DMS114 treated with DMSO at 0.1 percent for 48 hours (cell line): ENCODE results near the gene RAB11FIP4.

ENCODE experiments used
- DNase-seq: peaks from one replicate; lab custom pipeline; 2025; ENCODE audit not compliant: unreplicated experiment; lab: John Stamatoyannopoulos, UW

Gene RAB11FIP4

GRCh38 chr17:31518478-31518877 lies 127.0 kb downstream of the RAB11FIP4 start:
- no peak for DNase-seq

DNA sequence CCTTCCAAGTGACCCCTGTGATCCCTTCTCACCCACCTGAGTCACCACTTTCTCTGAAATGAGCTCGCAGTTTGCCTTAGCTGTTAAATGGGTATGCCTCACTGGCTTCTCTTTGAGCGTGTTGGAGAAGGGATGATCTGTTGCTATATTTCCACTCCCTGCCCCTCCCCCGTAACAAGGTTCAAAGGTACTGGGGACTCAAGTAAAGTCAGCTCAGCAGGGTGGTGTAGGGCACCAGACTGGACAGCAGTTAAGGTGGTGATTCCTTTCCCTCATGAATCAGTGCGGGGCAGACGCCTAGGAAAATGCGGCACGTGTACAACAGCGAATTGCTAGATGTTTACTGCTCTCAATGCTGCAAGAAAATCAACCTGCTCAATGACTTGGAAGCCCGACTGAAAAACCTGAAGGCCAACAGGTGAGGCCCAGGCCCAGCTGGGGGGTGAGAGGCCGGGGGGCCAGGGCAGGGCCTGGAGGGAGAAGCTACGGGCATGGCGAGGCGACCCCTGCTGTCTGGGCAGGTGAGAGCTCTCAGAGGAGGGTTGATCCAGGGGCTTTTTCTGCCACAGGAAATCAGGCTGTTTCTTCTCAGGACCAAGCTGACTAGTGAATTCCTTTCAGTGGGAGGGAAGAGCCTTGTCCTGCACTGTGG lies 130.3 kb downstream of the RAB11FIP4 start:
- DNase-seq: no peak

GRCh38 chr17:31522284-31522931 lies 130.9 kb downstream of the RAB11FIP4 start:
- no peak for DNase-seq

DNA sequence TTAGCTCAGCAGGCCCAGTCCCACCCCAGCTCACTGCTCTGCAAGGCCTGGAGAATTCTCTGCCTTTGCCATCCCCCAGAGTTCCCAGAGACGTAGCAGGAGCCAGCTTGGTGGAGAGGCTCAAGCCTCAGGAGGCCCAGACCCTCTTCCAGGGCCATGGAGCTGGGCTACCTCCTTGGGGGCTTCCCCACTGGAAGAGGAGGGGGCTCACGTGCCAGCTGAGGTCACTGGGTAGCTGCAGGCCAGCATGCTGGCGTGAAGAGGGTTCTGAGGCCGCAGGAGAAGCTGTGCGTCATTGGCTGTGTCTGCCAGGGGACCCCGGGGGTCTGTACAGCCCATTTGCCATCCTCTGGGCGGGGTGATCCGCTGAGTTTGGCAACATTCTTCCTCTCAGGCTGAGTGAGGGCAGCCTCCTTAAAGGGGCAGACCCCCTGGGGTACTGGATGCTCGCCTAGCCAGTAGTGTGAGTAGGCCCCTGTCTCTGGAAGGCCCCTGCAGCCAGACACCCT lies 131.6 kb downstream of the RAB11FIP4 start:
- DNase-seq: no peak

- DNase-seq: no peak
These were observed 132.6 kb downstream of the RAB11FIP4 start for GRCh38 chr17:31523862-31524730.

DNA sequence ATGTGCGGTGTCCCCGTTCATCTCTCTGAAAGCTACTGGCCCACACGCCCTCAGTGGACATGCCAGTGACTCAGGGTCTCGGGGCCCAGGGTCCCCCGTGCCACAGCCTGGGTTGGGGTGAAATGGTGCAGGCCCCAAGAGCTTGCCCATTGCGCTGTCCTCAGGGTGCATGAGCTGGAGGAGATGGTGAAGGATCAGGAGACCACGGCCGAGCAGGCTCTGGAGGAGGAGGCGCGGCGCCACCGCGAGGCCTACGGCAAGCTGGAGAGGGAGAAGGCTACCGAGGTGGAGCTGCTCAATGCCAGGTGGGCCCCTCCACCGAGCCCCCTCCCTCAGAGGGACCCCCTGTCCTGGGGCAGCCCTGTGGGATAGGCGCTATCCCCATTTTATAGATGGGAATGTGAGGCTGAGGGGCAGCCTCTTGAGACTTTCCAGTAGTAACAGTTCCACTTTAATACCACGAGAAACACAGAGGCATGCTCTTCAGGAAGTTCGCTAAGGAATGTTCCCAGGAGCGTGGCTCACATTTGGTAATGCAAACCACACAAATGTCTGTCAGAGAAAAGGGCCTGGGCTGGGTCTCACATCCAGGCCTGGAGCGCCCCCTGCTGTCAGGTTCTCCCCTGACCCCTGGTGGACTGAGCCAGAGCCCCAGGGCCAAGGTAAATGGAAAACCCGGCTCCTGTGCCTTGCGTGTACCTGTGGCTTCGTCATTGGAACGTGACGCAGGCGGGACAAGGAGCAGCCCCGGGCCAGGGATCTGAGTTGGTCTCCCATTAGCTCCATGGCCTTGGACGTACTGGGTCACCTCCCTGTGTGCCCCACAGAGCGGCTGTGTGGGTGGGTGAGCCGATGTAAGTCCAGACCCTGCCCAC lies 133.7 kb downstream of the RAB11FIP4 start:
- no peak for DNase-seq

- DNase-seq: no peak
These were observed 134.5 kb downstream of the RAB11FIP4 start for GRCh38 chr17:31525801-31526549.

GRCh38 chr17:31527606-31528005 lies 136.1 kb downstream of the RAB11FIP4 start:
- no peak for DNase-seq

DNA sequence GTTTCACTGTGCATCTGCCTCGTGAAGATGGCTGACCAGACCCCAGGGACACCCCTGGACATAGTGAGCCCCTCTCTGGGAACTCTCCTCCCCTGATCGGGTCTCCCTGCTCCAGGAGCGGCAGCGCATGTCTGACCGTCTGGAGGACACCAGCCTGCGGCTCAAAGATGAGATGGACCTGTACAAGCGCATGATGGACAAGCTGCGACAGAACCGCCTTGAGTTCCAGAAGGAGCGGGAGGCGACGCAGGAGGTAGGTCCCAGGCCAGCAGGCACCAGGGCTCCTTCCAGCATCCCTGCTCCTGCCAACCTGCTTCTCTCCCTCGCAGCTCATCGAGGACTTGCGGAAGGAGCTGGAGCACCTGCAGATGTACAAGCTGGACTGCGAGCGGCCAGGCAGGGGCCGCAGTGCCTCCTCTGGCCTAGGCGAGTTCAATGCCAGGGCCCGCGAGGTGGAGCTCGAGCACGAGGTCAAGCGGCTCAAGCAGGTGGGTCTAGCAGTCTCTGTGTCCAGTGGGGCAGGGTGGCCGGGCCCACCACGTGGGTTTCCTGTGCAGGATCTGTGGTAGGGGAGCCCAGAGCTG lies 136.9 kb downstream of the RAB11FIP4 start:
- DNase-seq: no peak

GRCh38 chr17:31529841-31530251 lies 138.4 kb downstream of the RAB11FIP4 start:
- DNase-seq: no peak

- DNase-seq: no peak
These were observed 139.0 kb downstream of the RAB11FIP4 start for GRCh38 chr17:31530391-31530985.

DNA sequence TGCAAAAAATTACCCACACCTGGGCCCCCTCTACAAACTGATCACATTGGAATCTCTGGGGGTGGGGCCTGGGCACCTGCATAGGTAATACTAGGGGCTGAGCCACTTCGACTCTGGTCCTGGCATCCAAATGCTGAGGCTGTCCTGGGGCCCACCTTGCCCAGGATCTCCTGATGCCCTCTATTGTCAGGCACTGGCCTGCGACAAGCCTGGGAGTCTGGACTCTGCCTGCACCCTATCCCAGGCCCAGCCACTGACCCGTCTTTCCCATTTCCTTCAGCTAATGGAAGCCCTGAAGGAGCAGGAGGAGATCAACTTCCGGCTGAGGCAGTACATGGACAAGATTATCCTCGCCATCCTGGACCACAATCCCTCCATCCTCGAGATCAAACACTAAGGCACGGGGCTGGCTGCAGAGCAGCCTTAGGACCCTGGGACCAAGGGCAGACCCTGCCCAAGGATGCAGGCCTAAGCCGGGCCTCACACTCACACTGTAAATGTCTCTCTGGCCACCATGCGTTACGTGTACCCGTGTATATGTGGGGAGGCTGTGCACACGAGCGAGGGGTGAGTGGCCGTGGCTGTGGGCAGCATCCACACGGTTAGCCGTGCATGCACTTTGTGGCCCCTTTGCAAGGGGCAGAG lies 140.0 kb downstream of the RAB11FIP4 start:
- DNase-seq: no peak

GRCh38 chr17:31532081-31532480 lies 140.6 kb downstream of the RAB11FIP4 start:
- no peak for DNase-seq

DNA sequence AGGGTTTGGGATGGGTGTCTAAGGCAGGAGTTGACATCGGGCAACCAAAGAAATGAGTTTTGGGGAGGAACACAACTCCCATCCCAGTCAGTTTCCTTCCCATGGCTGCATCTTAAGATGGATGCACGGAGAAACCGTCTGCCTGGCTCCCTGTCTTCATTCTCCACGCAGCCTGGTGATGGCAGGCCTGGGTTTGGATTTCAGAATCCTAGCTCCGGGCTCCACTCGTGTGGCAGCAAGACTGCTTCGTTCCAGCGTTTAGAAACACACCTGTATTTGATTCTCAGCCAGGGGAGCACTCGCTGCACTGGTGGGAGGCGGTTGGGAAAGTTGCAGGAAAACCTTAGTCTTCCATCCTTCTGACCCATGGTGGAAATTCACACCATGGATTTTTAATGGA lies 141.1 kb downstream of the RAB11FIP4 start:
- DNase-seq: no peak

DNA sequence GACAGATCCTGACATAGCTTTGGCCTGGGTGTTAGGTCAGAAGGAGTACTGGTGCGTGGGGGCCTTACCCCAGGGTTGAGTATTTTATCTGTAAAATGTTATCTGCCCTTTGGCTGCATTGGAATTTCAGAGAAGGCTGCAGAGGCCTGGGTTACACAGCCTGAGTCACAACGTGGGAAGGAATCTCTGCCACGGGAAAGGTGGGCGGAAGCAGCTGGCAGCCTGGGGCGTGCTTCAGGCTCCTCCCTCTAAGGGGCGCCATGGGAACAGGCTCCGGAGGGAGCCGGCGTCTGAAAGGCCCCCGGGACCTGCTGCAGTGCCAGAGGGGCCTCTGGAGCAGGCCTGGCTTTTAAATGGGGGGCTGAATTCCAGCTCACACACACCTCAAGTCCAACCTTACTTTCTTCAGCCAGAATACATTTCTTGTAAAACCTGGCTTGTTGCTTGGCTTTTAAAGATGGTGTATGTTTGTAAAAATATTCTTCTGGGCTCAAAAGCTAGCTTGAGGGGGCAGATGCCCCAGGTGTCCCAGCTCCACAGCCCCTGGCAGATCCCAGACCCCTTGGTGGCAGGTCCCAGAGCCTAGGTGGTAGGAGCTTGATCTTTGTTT lies 142.2 kb downstream of the RAB11FIP4 start:
- no peak for DNase-seq

GRCh38 chr17:31534223-31534888 lies 142.9 kb downstream of the RAB11FIP4 start:
- no peak for DNase-seq

GRCh38 chr17:31535581-31535981 lies 144.1 kb downstream of the RAB11FIP4 start:
- DNase-seq: no peak

DNA sequence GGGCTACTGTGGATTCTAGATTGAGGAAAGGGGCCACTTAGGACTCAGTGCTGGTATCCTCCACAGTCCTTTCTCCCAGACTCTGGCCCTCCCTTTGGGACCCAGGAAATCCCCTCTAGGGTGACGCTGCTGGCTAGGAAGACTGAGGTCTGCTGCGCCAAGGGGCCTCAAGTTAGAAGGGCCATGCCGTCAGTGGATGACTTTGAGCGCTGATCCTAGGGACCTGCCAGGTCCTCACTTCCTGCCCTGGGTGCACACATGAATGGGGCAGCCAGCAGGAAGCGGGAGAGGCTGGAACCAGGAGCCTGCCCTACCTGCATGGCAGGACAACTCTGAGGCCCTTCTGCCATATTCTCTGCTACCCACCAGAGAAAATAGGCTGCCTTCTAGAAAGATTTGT lies 145.0 kb downstream of the RAB11FIP4 start:
- DNase-seq: no peak
